GM11168 (cell line): ENCODE results near the gene PRM2.

Source experiments
- in situ Hi-C: fragments of 300-500 bp; cut with MboI; formaldehyde crosslinking; loops from one replicate; pipeline ENCODE4 v1.12.0; 2022; ENCODE audit warnings: low sequenced_read_pairs; ENCODE audit not compliant: unreplicated experiment

Gene PRM2

GRCh38 chr16:11276143-11276895 lies at the start of gene PRM2:
TSS of gene PRM2 (minus strand) at chr16:11276480. CDS start at chr16:11276370, 110 bp downstream.
- in situ Hi-C loops, result loop anchor here (10.0 kb wide), 1 partner anchor 78 kb away; no protein-coding TSS in a partner anchor

GRCh38 chr16:11325404-11326083 lies 49.3 kb upstream of the PRM2 start:
- in situ Hi-C loops, result no loop called here

- in situ Hi-C loops, result no loop called here
Measured at GRCh38 chr16:11323551-11324336, 47.5 kb upstream of the PRM2 start.

GRCh38 chr16:11322823-11323222 lies 46.5 kb upstream of the PRM2 start:
- in situ Hi-C loops, result no loop called here

- in situ Hi-C loops, result no loop called here
Measured at GRCh38 chr16:11321662-11322061, 45.4 kb upstream of the PRM2 start.

GRCh38 chr16:11320170-11320569 lies 43.9 kb upstream of the PRM2 start:
- in situ Hi-C loops, result no loop called here

- in situ Hi-C loops, result no loop called here
Measured at GRCh38 chr16:11319529-11320146, 43.4 kb upstream of the PRM2 start.

GRCh38 chr16:11318817-11319216 lies 42.5 kb upstream of the PRM2 start:
- in situ Hi-C loops, result no loop called here

- in situ Hi-C loops, result no loop called here
Measured at GRCh38 chr16:11316331-11317015, 40.2 kb upstream of the PRM2 start.

GRCh38 chr16:11315510-11315909 lies 39.2 kb upstream of the PRM2 start:
- in situ Hi-C loops, result no loop called here

- in situ Hi-C loops, result no loop called here
Measured at GRCh38 chr16:11314309-11314894, 38.1 kb upstream of the PRM2 start.

- in situ Hi-C loops, result no loop called here
Measured at GRCh38 chr16:11313493-11314308, 37.4 kb upstream of the PRM2 start.

GRCh38 chr16:11312718-11313492 lies 36.6 kb upstream of the PRM2 start:
- in situ Hi-C loops, result no loop called here

GRCh38 chr16:11310997-11311561 lies 34.8 kb upstream of the PRM2 start:
- in situ Hi-C loops, result no loop called here

- in situ Hi-C loops, result no loop called here
Measured at GRCh38 chr16:11310634-11310977, 34.3 kb upstream of the PRM2 start.

- in situ Hi-C loops, result no loop called here
Measured at GRCh38 chr16:11309895-11310633, 33.8 kb upstream of the PRM2 start.
